PC-9 (cell line): ENCODE data around the gene GLS2. TPM values are rescaled to one million over a fixed set of nuclear protein-coding genes. Genes with fewer than 3 reads are reported as not detected.
"Not testable (repeated sequence)": the region's sequence is repeated elsewhere in the genome, so short reads cannot be mapped to it uniquely, and the experiment has no call there.

Experiments used
- BruUV-seq: library from RNA; stranded (reverse); fragments of 400-500 nt; replicated peaks from 2 replicates; lab custom pipeline; 2021; lab: Mats Ljungman, UMichigan
- CTCF ChIA-PET: fragments of 300-600 bp; sonication (Branson Sonifier 250); formaldehyde crosslinking; loops from one replicate; lab custom pipeline; 2022; ENCODE audit warnings: antibody characterized with exemption; lab: Charles Lee
- POLR2A ChIA-PET: fragments of 300-600 bp; sonication (Branson Sonifier 250); formaldehyde crosslinking; loops from one replicate; lab custom pipeline; 2022; ENCODE audit warnings: antibody characterized with exemption; ENCODE audit not compliant: unreplicated experiment; lab: Charles Lee
- DNase-seq, 2 experiments: peaks; one replicate each; pipeline versions ENCODE4 v3.0.0 to v3.0.0-alpha.2; 2015 to 2022; ENCODE audit warnings: mixed read lengths in 1 of 2
- H2AFZ ChIP-seq: fragments of 200-600 bp; sonication (generic); 2 replicates; pipeline ENCODE4 v1.8.1; 2017; ENCODE audit warnings: antibody characterized with exemption
- H3F3A ChIP-seq: fragments of 200-600 bp; sonication (generic); 2 replicates; pipeline ENCODE4 v1.8.1; 2017; ENCODE audit warnings: antibody characterized with exemption, mild to moderate bottlenecking, low read depth; ENCODE audit not compliant: insufficient read depth
- H3K27ac ChIP-seq: fragments of 200-600 bp; sonication (generic); 2 replicates; pipeline ENCODE4 v1.6.1; 2016; ENCODE audit warnings: mixed run types
- H3K27me3 ChIP-seq: fragments of 200-600 bp; sonication (generic); 2 replicates; pipeline ENCODE4 v1.6.1; 2016; ENCODE audit warnings: low read depth, mixed run types; ENCODE audit not compliant: insufficient read depth
- H3K36me3 ChIP-seq: fragments of 200-600 bp; sonication (generic); 2 replicates; pipeline ENCODE4 v1.6.1; 2016; ENCODE audit warnings: low read depth, mixed run types
- H3K4me1 ChIP-seq: fragments of 200-600 bp; sonication (generic); replicated peaks from 2 replicates; pipeline ENCODE4 v1.6.1; 2016; ENCODE audit warnings: mixed run types; ENCODE audit not compliant: insufficient read depth
- H3K4me2 ChIP-seq: fragments of 200-600 bp; sonication (generic); 2 replicates; pipeline ENCODE4 v1.6.1; 2017; ENCODE audit warnings: mixed run types
- H3K4me3 ChIP-seq: fragments of 200-600 bp; sonication (generic); 2 replicates; pipeline ENCODE4 v1.6.1; 2016; ENCODE audit warnings: mixed run types
- H3K79me2 ChIP-seq: fragments of 200-600 bp; sonication (generic); 2 replicates; pipeline ENCODE4 v1.6.1; 2017; ENCODE audit warnings: low read depth, mixed run types
- H3K9me2 ChIP-seq: fragments of 200-600 bp; sonication (generic); 2 replicates; pipeline ENCODE4 v1.8.1; 2017; ENCODE audit warnings: mild to moderate bottlenecking; ENCODE audit not compliant: insufficient read depth
- H3K9me3 ChIP-seq: fragments of 200-600 bp; sonication (generic); 2 replicates; pipeline ENCODE4 v1.8.1; 2016; ENCODE audit warnings: low read depth; ENCODE audit not compliant: insufficient read depth
- H4K20me1 ChIP-seq: fragments of 200-600 bp; sonication (generic); 2 replicates; pipeline ENCODE4 v1.8.1; 2017; ENCODE audit not compliant: insufficient read depth
- intact Hi-C: fragments of 100-400 bp; cut with micrococcal nuclease; formaldehyde crosslinking; loops from one replicate; pipeline ENCODE4 v1.10.0; 2022; ENCODE audit not compliant: unreplicated experiment
- total RNA-seq: library from RNA; stranded (reverse); gene quantifications from 2 replicates; pipeline ENCODE4 v1.2.3, GENCODE V29; 2021
- TF ChIP-seq, protein P1 (sequence below): fragments of 200-600 bp; sonication (generic); conservative IDR thresholded peaks from 2 replicates; pipeline ENCODE4 v1.6.1; 2017; ENCODE audit warnings: mixed run types, antibody characterized with exemption, mild to moderate bottlenecking, moderate library complexity

GLS2 gene
- total RNA-seq, 1 experiment from 2014 or later: 1.3 TPM

DNA sequence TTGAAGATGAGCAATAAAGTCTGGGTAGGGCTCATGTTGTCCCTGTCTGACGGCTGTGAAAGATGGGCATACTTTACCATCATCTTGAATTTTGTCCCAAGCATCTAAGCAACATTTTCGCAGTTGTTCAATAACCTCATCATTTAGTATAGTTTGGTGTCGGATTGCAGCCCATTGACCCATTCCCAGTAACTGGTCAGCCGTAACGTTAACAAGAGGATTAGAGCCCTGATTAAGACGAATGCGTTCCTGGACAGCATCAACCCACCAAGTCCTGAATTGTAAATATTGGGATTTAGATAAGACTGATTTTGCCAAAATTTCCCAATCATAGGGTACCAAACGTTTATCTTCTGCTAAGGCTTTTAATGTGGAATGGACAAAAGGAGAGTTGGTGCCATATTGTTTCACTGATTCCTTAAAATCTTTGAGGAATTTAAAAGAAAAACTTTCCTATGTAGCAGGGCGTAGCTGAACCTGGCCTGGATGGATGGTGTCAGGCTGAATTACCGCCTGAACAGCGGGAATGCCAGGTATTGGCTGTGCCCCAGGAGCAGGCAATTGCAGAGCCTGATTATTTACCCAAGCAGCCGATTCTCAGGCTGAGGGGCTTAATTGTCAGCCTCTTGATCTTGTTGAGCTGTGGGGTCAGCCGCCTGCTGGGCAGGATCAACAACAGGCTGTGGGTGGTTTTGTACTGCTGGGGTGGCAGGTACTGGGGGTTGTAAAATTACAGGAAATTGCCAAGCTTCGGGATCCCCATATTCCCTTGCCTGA lies 10.4 kb upstream of the GLS2 start:
- H3K4me2 ChIP-seq, H3K27me3 ChIP-seq, H3F3A ChIP-seq, H3K27ac ChIP-seq, H3K4me1 ChIP-seq, DNase-seq, H2AFZ ChIP-seq, H3K36me3 ChIP-seq, H3K9me2 ChIP-seq, BruUV-seq, POLR2A ChIA-PET, H3K79me2 ChIP-seq, H3K4me3 ChIP-seq, intact Hi-C loops, H3K9me3 ChIP-seq, H4K20me1 ChIP-seq, CTCF ChIA-PET: not testable (repeated sequence)

GRCh38 chr12:56496704-56497103 lies 8.7 kb upstream of the GLS2 start:
- intact Hi-C loops: loop anchor here (2.0 kb wide), 1 partner anchor 98 kb away; no protein-coding TSS in a partner anchor
- H3K79me2 ChIP-seq, H3K4me3 ChIP-seq, H3K4me2 ChIP-seq, H2AFZ ChIP-seq, POLR2A ChIA-PET, H3K4me1 ChIP-seq, H3K27ac ChIP-seq, H4K20me1 ChIP-seq, BruUV-seq, H3K9me2 ChIP-seq, H3F3A ChIP-seq, H3K9me3 ChIP-seq, H3K36me3 ChIP-seq: not testable (repeated sequence)
- CTCF ChIA-PET: interaction anchor here (0.7 kb wide), 1 partner anchor 41 kb away, joined by 8 read pairs; no protein-coding TSS in a partner anchor
- DNase-seq: peak in 1 of 2 experiments; percentile 37
- peaks cover 15% of the 10 kb centered on the region; the same call in 1 of the 2 replicates for H3K27me3 ChIP-seq
- TF ChIP-seq, protein P1, sequence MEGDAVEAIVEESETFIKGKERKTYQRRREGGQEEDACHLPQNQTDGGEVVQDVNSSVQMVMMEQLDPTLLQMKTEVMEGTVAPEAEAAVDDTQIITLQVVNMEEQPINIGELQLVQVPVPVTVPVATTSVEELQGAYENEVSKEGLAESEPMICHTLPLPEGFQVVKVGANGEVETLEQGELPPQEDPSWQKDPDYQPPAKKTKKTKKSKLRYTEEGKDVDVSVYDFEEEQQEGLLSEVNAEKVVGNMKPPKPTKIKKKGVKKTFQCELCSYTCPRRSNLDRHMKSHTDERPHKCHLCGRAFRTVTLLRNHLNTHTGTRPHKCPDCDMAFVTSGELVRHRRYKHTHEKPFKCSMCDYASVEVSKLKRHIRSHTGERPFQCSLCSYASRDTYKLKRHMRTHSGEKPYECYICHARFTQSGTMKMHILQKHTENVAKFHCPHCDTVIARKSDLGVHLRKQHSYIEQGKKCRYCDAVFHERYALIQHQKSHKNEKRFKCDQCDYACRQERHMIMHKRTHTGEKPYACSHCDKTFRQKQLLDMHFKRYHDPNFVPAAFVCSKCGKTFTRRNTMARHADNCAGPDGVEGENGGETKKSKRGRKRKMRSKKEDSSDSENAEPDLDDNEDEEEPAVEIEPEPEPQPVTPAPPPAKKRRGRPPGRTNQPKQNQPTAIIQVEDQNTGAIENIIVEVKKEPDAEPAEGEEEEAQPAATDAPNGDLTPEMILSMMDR: peak; percentile 48; the same call in 1 of the 2 replicates

DNA sequence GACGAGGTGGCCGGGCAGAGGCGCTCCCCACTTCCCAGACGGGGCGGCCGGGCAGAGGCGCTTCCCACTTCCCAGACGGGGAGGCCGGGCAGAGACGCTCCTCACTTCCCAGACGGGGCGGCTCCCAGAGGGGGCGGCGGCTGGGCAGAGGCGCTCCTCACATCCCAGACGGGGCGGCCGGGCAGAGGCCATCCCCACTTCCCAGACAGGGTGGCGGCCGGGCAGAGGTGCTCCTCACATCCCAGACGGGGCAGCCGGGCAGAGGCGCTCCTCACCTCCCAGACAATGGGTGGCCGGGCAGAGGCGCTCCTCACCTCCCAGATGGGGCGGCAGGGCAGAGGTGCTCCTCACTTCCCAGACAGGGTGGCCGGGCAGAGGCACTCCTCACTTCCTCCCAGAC lies 6.5 kb upstream of the GLS2 start:
- H3K27me3 ChIP-seq: peaks cover 31% of the 10 kb centered on the region; the same call in 1 of the 2 replicates
- H2AFZ ChIP-seq, H3K4me2 ChIP-seq, DNase-seq, H3K4me1 ChIP-seq, H3K27ac ChIP-seq, H3K9me2 ChIP-seq, H3K9me3 ChIP-seq, intact Hi-C loops, H3F3A ChIP-seq, H4K20me1 ChIP-seq, H3K4me3 ChIP-seq, BruUV-seq, CTCF ChIA-PET, H3K36me3 ChIP-seq, H3K79me2 ChIP-seq, POLR2A ChIA-PET: not testable (repeated sequence)

DNA sequence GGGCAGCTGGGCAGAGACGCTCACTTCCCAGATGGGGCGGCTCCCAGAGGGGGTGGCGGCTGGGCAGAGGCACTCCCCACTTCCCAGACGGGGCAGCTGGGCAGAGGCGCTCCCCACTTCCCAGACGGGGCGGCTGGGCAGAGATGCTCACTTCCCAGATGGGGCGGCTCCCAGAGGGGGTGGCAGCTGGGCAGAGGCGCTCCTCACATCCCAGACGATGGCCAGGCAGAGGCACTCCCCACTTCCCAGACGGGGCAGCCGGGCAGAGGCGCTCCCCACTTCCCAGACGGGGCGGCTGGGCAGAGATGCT lies 6.1 kb upstream of the GLS2 start:
- intact Hi-C loops: not testable (repeated sequence)

DNA sequence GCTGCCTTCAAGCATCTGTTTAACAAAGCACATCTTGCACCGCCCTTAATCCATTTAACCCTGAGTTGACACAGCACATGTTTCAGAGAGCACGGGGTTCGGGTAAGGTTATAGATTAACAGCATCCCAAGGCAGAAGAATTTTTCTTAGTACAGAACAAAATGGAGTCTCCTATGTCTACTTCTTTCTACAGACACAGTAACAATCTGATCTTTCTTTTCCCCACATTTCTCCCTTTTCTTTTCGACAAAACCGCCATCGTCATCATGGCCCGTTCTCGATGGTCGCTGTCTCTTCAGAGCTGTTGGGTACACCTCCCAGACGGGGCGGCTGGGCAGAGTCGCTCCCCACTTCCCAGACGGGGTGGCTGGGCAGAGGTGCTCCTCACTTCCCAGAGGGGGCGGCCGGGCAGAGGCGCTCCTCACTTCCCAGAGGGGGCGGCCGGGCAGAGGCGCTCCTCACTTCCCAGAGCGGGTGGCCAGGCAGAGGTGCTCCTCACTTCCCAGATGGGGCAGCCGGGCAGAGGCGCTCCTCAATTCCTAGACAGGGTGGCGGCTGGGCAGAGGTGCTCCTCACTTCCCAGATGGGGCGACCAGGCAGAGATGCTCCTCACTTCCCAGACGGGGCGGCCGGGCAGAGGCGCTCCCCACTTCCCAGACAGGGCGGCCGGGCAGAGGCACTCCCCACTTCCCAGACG lies 5.6 kb upstream of the GLS2 start:
- intact Hi-C loops, H2AFZ ChIP-seq, H3K9me2 ChIP-seq, POLR2A ChIA-PET, H4K20me1 ChIP-seq, BruUV-seq, H3K27ac ChIP-seq, H3K36me3 ChIP-seq, H3K79me2 ChIP-seq, H3K4me2 ChIP-seq, H3K4me1 ChIP-seq, DNase-seq, H3K4me3 ChIP-seq, CTCF ChIA-PET, H3K9me3 ChIP-seq, H3F3A ChIP-seq: not testable (repeated sequence)
- peaks cover 24% of the 10 kb centered on the region; the same call in 1 of the 2 replicates for H3K27me3 ChIP-seq

More for the DNA sequence above, 6.1 kb upstream of the GLS2 start:
- H3K79me2 ChIP-seq, H3K4me1 ChIP-seq, H4K20me1 ChIP-seq, POLR2A ChIA-PET, BruUV-seq, H3F3A ChIP-seq, H3K4me2 ChIP-seq, H3K4me3 ChIP-seq, DNase-seq, H3K27ac ChIP-seq, H2AFZ ChIP-seq, CTCF ChIA-PET, H3K9me3 ChIP-seq, H3K36me3 ChIP-seq, H3K9me2 ChIP-seq: not testable (repeated sequence)
- peaks cover 27% of the 10 kb centered on the region; the same call in 1 of the 2 replicates for H3K27me3 ChIP-seq
